Choroid plexus epithelial cell (primary cell): ENCODE results near the gene PAX5.

Experiments
- DNase-seq: peaks from one replicate; pipeline ENCODE4 v3.0.0-alpha.2; 2010; ENCODE audit warnings: low read depth
- H3K4me3 ChIP-seq: 2 replicates; pipeline ENCODE4 v1.5.1; 2011; ENCODE audit warnings: low read depth, mild to moderate bottlenecking, control low read depth, low read length, moderate library complexity
- CTCF ChIP-seq: conservative IDR thresholded peaks from 2 replicates; pipeline ENCODE4 v1.5.1; 2011; ENCODE audit warnings: low read depth, mild to moderate bottlenecking, control low read depth, inconsistent platforms, low read length, moderate library complexity

The PAX5 gene

GRCh38 chr9:37042421-37042820 lies 8.4 kb upstream of the PAX5 start:
- H3K4me3 ChIP-seq = no peak overlapping the region
- DNase-seq = no peak
- no peak for TF ChIP-seq CTCF

- DNase-seq = no peak
- no peak for TF ChIP-seq CTCF
- H3K4me3 ChIP-seq = no peak overlapping the region
Observed at GRCh38 chr9:37040508-37041127, 6.5 kb upstream of the PAX5 start.

GRCh38 chr9:37038943-37039464 lies 4.9 kb upstream of the PAX5 start:
- no peak for DNase-seq
- TF ChIP-seq CTCF = no peak
- no peak overlapping the region for H3K4me3 ChIP-seq

GRCh38 chr9:37038302-37038942 lies 4.4 kb upstream of the PAX5 start:
- no peak for DNase-seq
- no peak for TF ChIP-seq CTCF
- no peak overlapping the region for H3K4me3 ChIP-seq

- H3K4me3 ChIP-seq = peak overlapping the region; percentile 47
- no peak for TF ChIP-seq CTCF
- DNase-seq = no peak
Observed at GRCh38 chr9:37037503-37038301, 3.6 kb upstream of the PAX5 start.

GRCh38 chr9:37036776-37037502 lies 2.9 kb upstream of the PAX5 start:
- no peak for TF ChIP-seq CTCF
- peak overlapping the region; percentile 47 for H3K4me3 ChIP-seq
- peak; percentile 31 for DNase-seq
